ENCODE results near the gene VAC14.

The VAC14 gene

DNA sequence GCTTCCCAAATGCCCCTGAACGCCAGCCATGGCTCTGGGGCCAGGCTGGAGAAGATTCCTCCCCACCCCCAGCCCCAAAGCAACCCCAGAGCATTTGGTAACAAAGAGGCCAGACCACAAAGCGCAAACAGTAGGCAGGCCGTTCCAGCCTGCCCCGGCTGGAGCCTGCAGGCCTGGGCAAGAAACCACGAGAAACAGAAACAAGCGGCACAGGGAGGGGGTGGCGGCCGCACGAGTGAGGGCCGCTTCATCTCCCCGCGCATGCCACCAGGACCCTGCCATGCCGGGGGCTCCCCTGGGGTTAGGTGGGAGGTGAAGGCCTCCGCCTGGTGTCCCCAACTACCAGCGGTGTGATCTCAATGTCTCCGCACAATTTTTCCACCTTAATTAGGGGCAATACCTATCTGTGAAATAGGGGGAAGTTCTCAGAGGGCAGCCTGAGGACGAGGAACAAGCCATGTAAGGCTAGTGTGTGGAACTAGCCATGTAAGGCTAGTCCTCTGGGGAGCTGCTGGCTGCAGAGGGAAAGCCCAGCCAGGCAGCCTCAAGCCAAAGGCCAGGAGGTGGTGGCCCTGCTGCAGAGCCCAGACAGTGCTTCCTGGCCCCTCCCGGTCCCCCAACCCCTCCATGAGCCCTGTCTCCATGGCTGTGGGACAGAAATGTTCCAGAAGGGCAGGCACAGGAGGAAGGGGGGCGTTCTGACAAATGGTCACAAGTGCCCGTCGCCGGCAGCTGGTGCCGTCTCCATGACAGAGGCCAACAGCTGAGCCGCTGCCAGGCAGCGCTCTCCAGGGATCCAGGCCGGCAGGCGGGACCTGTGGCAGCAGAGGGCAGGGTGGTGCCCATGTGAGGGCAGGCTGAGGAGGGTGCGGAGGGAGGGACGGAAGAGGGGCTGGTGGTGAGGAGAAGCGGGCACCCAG is 100.6 kb downstream of the VAC14 start:
- Histone ChIP-seq H3K27ac (ENCODE audit: low read depth, low read length) (peak overlapping the region; percentile 5), H3K4me1 (ENCODE audit: insufficient read depth, low read length) (peaks cover 94% of the 10 kb centered on the region), H3K27me3 (ENCODE audit: control insufficient read depth in 1 of 2, insufficient read depth in 2 of 2, low read length in 2 of 2) (no peaks in the 10 kb centered on the region), H3K9ac (ENCODE audit: low read length) (no peak overlapping the region), H3K36me3 (ENCODE audit: insufficient read depth, low read length) (no peaks in the 10 kb centered on the region), H3K4me3 (ENCODE audit: low read depth in 1 of 2, low read length in 2 of 2) (no peak overlapping the region), H3K9me3 (ENCODE audit: low read length) (no peaks in the 10 kb centered on the region)

- H3K9ac ChIP-seq (ENCODE audit: low read length) = no peak overlapping the region
- no peaks in the 10 kb centered on the region for H3K9me3 ChIP-seq (ENCODE audit: low read length)
- no peak overlapping the region for H3K4me3 ChIP-seq (ENCODE audit: low read depth in 1 of 2, low read length in 2 of 2)
- peaks cover 94% of the 10 kb centered on the region for H3K4me1 ChIP-seq (ENCODE audit: insufficient read depth, low read length)
- peak overlapping the region; percentile 5 for H3K27ac ChIP-seq (ENCODE audit: low read depth, low read length)
- H3K27me3 ChIP-seq (ENCODE audit: control insufficient read depth in 1 of 2, insufficient read depth in 2 of 2, low read length in 2 of 2) = no peaks in the 10 kb centered on the region
- no peaks in the 10 kb centered on the region for H3K36me3 ChIP-seq (ENCODE audit: insufficient read depth, low read length)
Observed at GRCh38 chr16:70699696-70700095, 101.3 kb downstream of the VAC14 start.

DNA sequence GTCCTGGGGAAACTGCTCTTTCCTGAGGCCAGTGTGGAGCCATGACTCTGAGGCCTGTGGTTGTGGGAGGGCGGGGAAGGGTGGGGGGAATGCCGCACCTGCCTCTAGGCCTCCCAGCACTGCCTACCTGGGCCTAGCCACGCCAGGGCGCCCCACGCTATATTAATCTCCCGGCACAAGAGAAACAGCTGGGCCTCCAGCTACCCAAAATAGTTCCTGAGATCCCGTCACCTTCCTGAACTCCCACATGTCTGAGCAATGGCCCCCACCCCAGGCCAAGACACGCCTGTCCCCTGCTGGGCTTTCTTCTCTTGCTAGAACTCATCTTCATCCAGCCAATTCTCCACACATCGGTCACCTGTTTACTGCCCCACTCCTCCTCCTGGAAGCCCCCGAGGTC is 102.1 kb downstream of the VAC14 start:
- H3K36me3 ChIP-seq (ENCODE audit: insufficient read depth, low read length) = no peaks in the 10 kb centered on the region
- H3K4me1 ChIP-seq (ENCODE audit: insufficient read depth, low read length) = peaks cover 94% of the 10 kb centered on the region
- no peak overlapping the region for H3K4me3 ChIP-seq (ENCODE audit: low read depth in 1 of 2, low read length in 2 of 2)
- peak overlapping the region; percentile 10 for H3K27ac ChIP-seq (ENCODE audit: low read depth, low read length)
- no peaks in the 10 kb centered on the region for H3K27me3 ChIP-seq (ENCODE audit: control insufficient read depth in 1 of 2, insufficient read depth in 2 of 2, low read length in 2 of 2)
- H3K9me3 ChIP-seq (ENCODE audit: low read length) = no peaks in the 10 kb centered on the region
- H3K9ac ChIP-seq (ENCODE audit: low read length) = no peak overlapping the region

- Histone ChIP-seq H3K4me1 (ENCODE audit: insufficient read depth, low read length) (peaks cover 94% of the 10 kb centered on the region), H3K4me3 (ENCODE audit: low read depth in 1 of 2, low read length in 2 of 2) (no peak overlapping the region), H3K9ac (ENCODE audit: low read length) (no peak overlapping the region), H3K27ac (ENCODE audit: low read depth, low read length) (peak overlapping the region; percentile 62), H3K9me3 (ENCODE audit: low read length) (no peaks in the 10 kb centered on the region), H3K27me3 (ENCODE audit: control insufficient read depth in 1 of 2, insufficient read depth in 2 of 2, low read length in 2 of 2) (no peaks in the 10 kb centered on the region), H3K36me3 (ENCODE audit: insufficient read depth, low read length) (no peaks in the 10 kb centered on the region)
Observed at GRCh38 chr16:70697594-70698170, 103.3 kb downstream of the VAC14 start.

- Histone ChIP-seq H3K27me3 (ENCODE audit: control insufficient read depth in 1 of 2, insufficient read depth in 2 of 2, low read length in 2 of 2) (no peaks in the 10 kb centered on the region), H3K4me1 (ENCODE audit: insufficient read depth, low read length) (peaks cover 94% of the 10 kb centered on the region), H3K4me3 (ENCODE audit: low read depth in 1 of 2, low read length in 2 of 2) (no peak overlapping the region), H3K36me3 (ENCODE audit: insufficient read depth, low read length) (no peaks in the 10 kb centered on the region), H3K9me3 (ENCODE audit: low read length) (no peaks in the 10 kb centered on the region), H3K9ac (ENCODE audit: low read length) (no peak overlapping the region), H3K27ac (ENCODE audit: low read depth, low read length) (peak overlapping the region; percentile 62)
Observed at GRCh38 chr16:70696952-70697593, 103.9 kb downstream of the VAC14 start.

GRCh38 chr16:70696355-70696754 is 104.6 kb downstream of the VAC14 start:
- Histone ChIP-seq H3K36me3 (ENCODE audit: insufficient read depth, low read length) (no peaks in the 10 kb centered on the region), H3K27me3 (ENCODE audit: control insufficient read depth in 1 of 2, insufficient read depth in 2 of 2, low read length in 2 of 2) (no peaks in the 10 kb centered on the region), H3K27ac (ENCODE audit: low read depth, low read length) (peak overlapping the region; percentile 62), H3K4me1 (ENCODE audit: insufficient read depth, low read length) (peaks cover 94% of the 10 kb centered on the region), H3K9ac (ENCODE audit: low read length) (no peak overlapping the region), H3K9me3 (ENCODE audit: low read length) (no peaks in the 10 kb centered on the region), H3K4me3 (ENCODE audit: low read depth in 1 of 2, low read length in 2 of 2) (no peak overlapping the region)

- H3K4me3 ChIP-seq (ENCODE audit: low read depth in 1 of 2, low read length in 2 of 2) = no peak overlapping the region
- H3K27me3 ChIP-seq (ENCODE audit: control insufficient read depth in 1 of 2, insufficient read depth in 2 of 2, low read length in 2 of 2) = no peaks in the 10 kb centered on the region
- H3K27ac ChIP-seq (ENCODE audit: low read depth, low read length) = peak overlapping the region; percentile 93
- H3K4me1 ChIP-seq (ENCODE audit: insufficient read depth, low read length) = peaks cover 94% of the 10 kb centered on the region
- H3K9me3 ChIP-seq (ENCODE audit: low read length) = no peaks in the 10 kb centered on the region
- H3K36me3 ChIP-seq (ENCODE audit: insufficient read depth, low read length) = no peaks in the 10 kb centered on the region
- H3K9ac ChIP-seq (ENCODE audit: low read length) = no peak overlapping the region
Observed at GRCh38 chr16:70695331-70696070, 105.5 kb downstream of the VAC14 start.

- Histone ChIP-seq H3K9me3 (ENCODE audit: low read length) (no peaks in the 10 kb centered on the region), H3K27ac (ENCODE audit: low read depth, low read length) (peak overlapping the region; percentile 93), H3K9ac (ENCODE audit: low read length) (peak overlapping the region; percentile 35), H3K4me1 (ENCODE audit: insufficient read depth, low read length) (peaks cover 94% of the 10 kb centered on the region), H3K36me3 (ENCODE audit: insufficient read depth, low read length) (no peaks in the 10 kb centered on the region), H3K27me3 (ENCODE audit: control insufficient read depth in 1 of 2, insufficient read depth in 2 of 2, low read length in 2 of 2) (no peaks in the 10 kb centered on the region), H3K4me3 (ENCODE audit: low read depth in 1 of 2, low read length in 2 of 2) (no peak overlapping the region)
Observed at GRCh38 chr16:70694868-70695218, 106.1 kb downstream of the VAC14 start.

GRCh38 chr16:70694088-70694867 is 106.7 kb downstream of the VAC14 start:
- H3K27ac ChIP-seq (ENCODE audit: low read depth, low read length) = peak overlapping the region; percentile 93
- H3K4me3 ChIP-seq (ENCODE audit: low read depth in 1 of 2, low read length in 2 of 2) = no peak overlapping the region
- peak overlapping the region; percentile 35 for H3K9ac ChIP-seq (ENCODE audit: low read length)
- H3K9me3 ChIP-seq (ENCODE audit: low read length) = no peaks in the 10 kb centered on the region
- no peaks in the 10 kb centered on the region for H3K27me3 ChIP-seq (ENCODE audit: control insufficient read depth in 1 of 2, insufficient read depth in 2 of 2, low read length in 2 of 2)
- peaks cover 94% of the 10 kb centered on the region for H3K4me1 ChIP-seq (ENCODE audit: insufficient read depth, low read length)
- no peaks in the 10 kb centered on the region for H3K36me3 ChIP-seq (ENCODE audit: insufficient read depth, low read length)

- H3K4me3 ChIP-seq (ENCODE audit: low read depth in 1 of 2, low read length in 2 of 2) = no peak overlapping the region
- H3K9me3 ChIP-seq (ENCODE audit: low read length) = no peaks in the 10 kb centered on the region
- peak overlapping the region; percentile 93 for H3K27ac ChIP-seq (ENCODE audit: low read depth, low read length)
- peaks cover 100% of the 10 kb centered on the region for H3K4me1 ChIP-seq (ENCODE audit: insufficient read depth, low read length)
- H3K36me3 ChIP-seq (ENCODE audit: insufficient read depth, low read length) = no peaks in the 10 kb centered on the region
- H3K9ac ChIP-seq (ENCODE audit: low read length) = peak overlapping the region; percentile 35
- no peaks in the 10 kb centered on the region for H3K27me3 ChIP-seq (ENCODE audit: control insufficient read depth in 1 of 2, insufficient read depth in 2 of 2, low read length in 2 of 2)
Observed at GRCh38 chr16:70692873-70693671, 107.9 kb downstream of the VAC14 start.
